Measurements from ENCODE around the gene HDAC9.

The HDAC9 gene

DNA sequence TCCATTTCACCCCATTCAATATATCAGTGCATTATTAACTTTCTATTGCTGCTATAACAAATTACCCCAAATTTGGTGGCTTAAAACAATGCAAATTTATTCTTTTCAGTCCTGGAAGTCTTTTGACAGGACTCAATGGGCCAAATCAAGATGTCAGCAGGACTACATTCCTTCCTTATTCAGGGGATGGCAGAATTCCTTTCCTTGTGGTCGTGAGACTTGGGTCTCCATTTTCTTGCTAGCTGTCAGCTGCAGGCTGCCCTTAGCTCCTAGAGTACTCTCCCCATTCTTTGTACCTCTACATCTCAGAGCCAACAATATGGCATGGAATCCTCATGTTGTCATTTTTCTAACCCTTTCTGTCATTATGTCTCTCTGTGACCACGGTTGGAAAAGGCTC, 310.6 kb downstream of the HDAC9 start:
- TF ChIP-seq, protein P1, sequence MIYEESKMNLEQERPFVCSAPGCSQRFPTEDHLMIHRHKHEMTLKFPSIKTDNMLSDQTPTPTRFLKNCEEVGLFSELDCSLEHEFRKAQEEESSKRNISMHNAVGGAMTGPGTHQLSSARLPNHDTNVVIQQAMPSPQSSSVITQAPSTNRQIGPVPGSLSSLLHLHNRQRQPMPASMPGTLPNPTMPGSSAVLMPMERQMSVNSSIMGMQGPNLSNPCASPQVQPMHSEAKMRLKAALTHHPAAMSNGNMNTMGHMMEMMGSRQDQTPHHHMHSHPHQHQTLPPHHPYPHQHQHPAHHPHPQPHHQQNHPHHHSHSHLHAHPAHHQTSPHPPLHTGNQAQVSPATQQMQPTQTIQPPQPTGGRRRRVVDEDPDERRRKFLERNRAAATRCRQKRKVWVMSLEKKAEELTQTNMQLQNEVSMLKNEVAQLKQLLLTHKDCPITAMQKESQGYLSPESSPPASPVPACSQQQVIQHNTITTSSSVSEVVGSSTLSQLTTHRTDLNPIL (CRISPR knock-in tag; IDR thresholded peaks at IDR 0.05; ENCODE audit: low read depth): no peak
- no peak for TF ChIP-seq ZFP3 (CRISPR knock-in tag; IDR thresholded peaks at IDR 0.05)
- TF ChIP-seq ZNF8 (CRISPR knock-in tag; IDR thresholded peaks at IDR 0.05): no peak
- ATAC-seq: no peak

GRCh38 chr7:18808026-18808425, 312.5 kb downstream of the HDAC9 start:
- no peak for ATAC-seq
- TF ChIP-seq ZNF565 (CRISPR knock-in tag; conservative IDR thresholded peaks at IDR 0.05; ENCODE audit: low read depth) (no peak), OSR1 (CRISPR knock-in tag; IDR thresholded peaks at IDR 0.05) (no peak), CSDC2 (CRISPR knock-in tag; IDR thresholded peaks at IDR 0.05) (no peak), GLIS3 (CRISPR knock-in tag; IDR thresholded peaks at IDR 0.05) (no peak), ZC3H10 (CRISPR knock-in tag; IDR thresholded peaks at IDR 0.05) (no peak), RARB (CRISPR knock-in tag; IDR thresholded peaks at IDR 0.05) (no peak), POU6F1 (CRISPR knock-in tag; IDR thresholded peaks at IDR 0.05; ENCODE audit: borderline replicate concordance, low read depth) (no peak), ESRRG (CRISPR knock-in tag; IDR thresholded peaks at IDR 0.05) (no peak), SNAI2 (CRISPR knock-in tag; IDR thresholded peaks at IDR 0.05) (no peak), ZNF8 (CRISPR knock-in tag; IDR thresholded peaks at IDR 0.05) (no peak)
- TF ChIP-seq, protein P1 (CRISPR knock-in tag; IDR thresholded peaks at IDR 0.05; ENCODE audit: low read depth): no peak
- TF ChIP-seq, protein P2, sequence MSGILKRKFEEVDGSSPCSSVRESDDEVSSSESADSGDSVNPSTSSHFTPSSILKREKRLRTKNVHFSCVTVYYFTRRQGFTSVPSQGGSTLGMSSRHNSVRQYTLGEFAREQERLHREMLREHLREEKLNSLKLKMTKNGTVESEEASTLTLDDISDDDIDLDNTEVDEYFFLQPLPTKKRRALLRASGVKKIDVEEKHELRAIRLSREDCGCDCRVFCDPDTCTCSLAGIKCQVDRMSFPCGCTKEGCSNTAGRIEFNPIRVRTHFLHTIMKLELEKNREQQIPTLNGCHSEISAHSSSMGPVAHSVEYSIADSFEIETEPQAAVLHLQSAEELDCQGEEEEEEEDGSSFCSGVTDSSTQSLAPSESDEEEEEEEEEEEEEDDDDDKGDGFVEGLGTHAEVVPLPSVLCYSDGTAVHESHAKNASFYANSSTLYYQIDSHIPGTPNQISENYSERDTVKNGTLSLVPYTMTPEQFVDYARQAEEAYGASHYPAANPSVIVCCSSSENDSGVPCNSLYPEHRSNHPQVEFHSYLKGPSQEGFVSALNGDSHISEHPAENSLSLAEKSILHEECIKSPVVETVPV (CRISPR knock-in tag; IDR thresholded peaks at IDR 0.05): no peak
- TF ChIP-seq, protein P3, sequence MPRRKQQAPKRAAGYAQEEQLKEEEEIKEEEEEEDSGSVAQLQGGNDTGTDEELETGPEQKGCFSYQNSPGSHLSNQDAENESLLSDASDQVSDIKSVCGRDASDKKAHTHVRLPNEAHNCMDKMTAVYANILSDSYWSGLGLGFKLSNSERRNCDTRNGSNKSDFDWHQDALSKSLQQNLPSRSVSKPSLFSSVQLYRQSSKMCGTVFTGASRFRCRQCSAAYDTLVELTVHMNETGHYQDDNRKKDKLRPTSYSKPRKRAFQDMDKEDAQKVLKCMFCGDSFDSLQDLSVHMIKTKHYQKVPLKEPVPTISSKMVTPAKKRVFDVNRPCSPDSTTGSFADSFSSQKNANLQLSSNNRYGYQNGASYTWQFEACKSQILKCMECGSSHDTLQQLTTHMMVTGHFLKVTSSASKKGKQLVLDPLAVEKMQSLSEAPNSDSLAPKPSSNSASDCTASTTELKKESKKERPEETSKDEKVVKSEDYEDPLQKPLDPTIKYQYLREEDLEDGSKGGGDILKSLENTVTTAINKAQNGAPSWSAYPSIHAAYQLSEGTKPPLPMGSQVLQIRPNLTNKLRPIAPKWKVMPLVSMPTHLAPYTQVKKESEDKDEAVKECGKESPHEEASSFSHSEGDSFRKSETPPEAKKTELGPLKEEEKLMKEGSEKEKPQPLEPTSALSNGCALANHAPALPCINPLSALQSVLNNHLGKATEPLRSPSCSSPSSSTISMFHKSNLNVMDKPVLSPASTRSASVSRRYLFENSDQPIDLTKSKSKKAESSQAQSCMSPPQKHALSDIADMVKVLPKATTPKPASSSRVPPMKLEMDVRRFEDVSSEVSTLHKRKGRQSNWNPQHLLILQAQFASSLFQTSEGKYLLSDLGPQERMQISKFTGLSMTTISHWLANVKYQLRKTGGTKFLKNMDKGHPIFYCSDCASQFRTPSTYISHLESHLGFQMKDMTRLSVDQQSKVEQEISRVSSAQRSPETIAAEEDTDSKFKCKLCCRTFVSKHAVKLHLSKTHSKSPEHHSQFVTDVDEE (CRISPR knock-in tag; IDR thresholded peaks at IDR 0.05): no peak

- TF ChIP-seq ZFP30 (CRISPR knock-in tag; IDR thresholded peaks at IDR 0.05) (no peak), ESRRG (CRISPR knock-in tag; IDR thresholded peaks at IDR 0.05) (no peak), RARB (CRISPR knock-in tag; IDR thresholded peaks at IDR 0.05) (no peak), TCF4 (CRISPR knock-in tag; IDR thresholded peaks at IDR 0.05; ENCODE audit: borderline replicate concordance) (no peak), ZFP3 (CRISPR knock-in tag; IDR thresholded peaks at IDR 0.05) (no peak), ARNTL (CRISPR knock-in tag; IDR thresholded peaks at IDR 0.05; ENCODE audit: borderline replicate concordance, low read depth) (no peak), SNAI2 (CRISPR knock-in tag; IDR thresholded peaks at IDR 0.05) (no peak), ISL1 (CRISPR knock-in tag; IDR thresholded peaks at IDR 0.05) (no peak)
- TF ChIP-seq, protein P1 (CRISPR knock-in tag; IDR thresholded peaks at IDR 0.05; ENCODE audit: low read depth): no peak
- TF ChIP-seq, protein P3 (CRISPR knock-in tag; IDR thresholded peaks at IDR 0.05): no peak
- no peak for ATAC-seq
These were observed 319.9 kb downstream of the HDAC9 start for GRCh38 chr7:18815261-18815960.

Data from SK-N-SH treated with all-trans-retinoic acid at 6 μM for 48 hours (cell line).